Measurements from ENCODE around the gene EEF2K. TPM values are rescaled to one million over a fixed set of nuclear protein-coding genes. Genes with fewer than 3 reads are reported as not detected.

Gene EEF2K
- polyA plus RNA-seq, 4 donors = 2.4 to 23.5 (median 5.8) TPM

DNA sequence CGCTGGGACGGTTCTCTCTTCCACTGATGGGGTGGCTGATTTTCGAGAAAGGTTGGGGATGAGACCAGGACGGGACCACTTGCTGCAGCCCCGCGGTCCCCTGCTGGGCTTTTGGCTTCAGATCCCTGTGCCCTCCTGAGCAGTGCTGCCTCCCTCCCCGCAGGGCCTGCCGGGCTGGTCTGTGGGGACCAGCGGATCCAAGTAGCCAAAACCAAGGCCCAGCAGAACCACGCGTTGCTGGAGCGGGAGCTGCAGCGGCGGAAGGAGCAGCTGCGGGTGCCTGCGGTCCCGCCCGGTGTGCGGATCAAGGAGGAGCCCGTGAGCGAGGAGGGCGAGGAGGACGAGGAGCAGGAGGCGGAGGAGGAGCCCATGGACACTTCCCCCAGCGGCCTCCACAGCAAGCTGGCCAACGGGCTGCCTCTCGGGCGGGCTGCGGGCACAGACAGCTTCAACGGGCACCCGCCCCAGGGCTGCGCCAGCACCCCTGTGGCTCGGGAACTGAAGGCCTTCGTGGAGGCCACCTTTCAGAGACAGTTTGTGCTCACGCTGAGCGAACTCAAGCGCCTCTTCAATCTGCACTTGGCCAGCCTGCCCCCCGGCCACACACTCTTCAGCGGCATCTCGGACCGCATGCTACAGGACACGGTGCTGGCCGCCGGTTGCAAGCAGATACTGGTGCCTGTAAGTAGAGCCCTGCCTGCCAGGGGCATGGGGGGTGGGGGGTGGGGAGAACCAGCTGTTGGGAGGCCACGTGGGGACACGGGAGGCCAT lies 119.7 kb downstream of the EEF2K start:
- no peaks in the 10 kb centered on the region for H3K27me3 ChIP-seq (ENCODE audit: control insufficient read depth in 3 of 3, insufficient read depth in 3 of 3, low read length in 3 of 3)
- peaks cover 26 to 88% (median 39%) of the 10 kb centered on the region in 3 donors for H3K36me3 ChIP-seq (ENCODE audit: control insufficient read depth in 3 of 3, insufficient read depth in 2 of 3, low read depth in 1 of 3, low read length in 3 of 3)
- no peak overlapping the region for H3K27ac ChIP-seq (ENCODE audit: low read depth in 1 of 3, low read length in 2 of 3)
- WGBS, 3 donors = 94 to 95% (median 94%) methylated on average over 37 to 46 of the region's 46 CpGs
- DNase-seq (no peak), FAIRE-seq (no peak)
- H3K4me3 ChIP-seq (ENCODE audit: low read depth in 1 of 3, low read length in 3 of 3) = no peak overlapping the region
- no peaks in the 10 kb centered on the region for H3K9me3 ChIP-seq (ENCODE audit: control insufficient read depth in 2 of 2, insufficient read depth in 1 of 2, low read depth in 1 of 2, low read length in 1 of 2)
- peaks cover 0 to 3% (median 0%) of the 10 kb centered on the region in 3 donors for H3K4me1 ChIP-seq (ENCODE audit: control insufficient read depth in 3 of 3, insufficient read depth in 2 of 3, low read depth in 1 of 3, low read length in 2 of 3)

DNA sequence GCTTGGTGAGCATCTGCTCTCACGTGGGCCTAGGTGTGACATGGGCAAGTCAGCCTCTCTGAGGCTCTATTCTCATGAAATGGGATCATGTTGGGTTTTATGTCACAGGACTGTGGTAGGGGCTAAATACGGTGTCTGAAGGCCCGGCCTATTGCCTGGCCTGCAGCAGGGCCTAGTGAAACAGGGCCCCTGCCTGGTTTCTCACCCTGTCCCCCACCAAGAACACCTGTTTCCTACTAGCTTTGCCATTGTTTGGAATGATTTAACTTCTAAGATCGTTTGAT lies 120.2 kb downstream of the EEF2K start:
- H3K4me3 ChIP-seq (ENCODE audit: low read depth in 1 of 3, low read length in 3 of 3) = no peak overlapping the region
- H3K27ac ChIP-seq (ENCODE audit: low read depth in 1 of 3, low read length in 2 of 3) = no peak overlapping the region
- no peaks in the 10 kb centered on the region for H3K27me3 ChIP-seq (ENCODE audit: control insufficient read depth in 3 of 3, insufficient read depth in 3 of 3, low read length in 3 of 3)
- WGBS, 3 donors = 75 to 84% (median 80%) methylated on average over 4 of the region's 4 CpGs
- peaks cover 0 to 3% (median 0%) of the 10 kb centered on the region in 3 donors for H3K4me1 ChIP-seq (ENCODE audit: control insufficient read depth in 3 of 3, insufficient read depth in 2 of 3, low read depth in 1 of 3, low read length in 2 of 3)
- H3K36me3 ChIP-seq (ENCODE audit: control insufficient read depth in 3 of 3, insufficient read depth in 2 of 3, low read depth in 1 of 3, low read length in 3 of 3) = peaks cover 26 to 84% (median 40%) of the 10 kb centered on the region in 3 donors
- H3K9me3 ChIP-seq (ENCODE audit: control insufficient read depth in 2 of 2, insufficient read depth in 1 of 2, low read depth in 1 of 2, low read length in 1 of 2) = no peaks in the 10 kb centered on the region
- no peak for DNase-seq
- FAIRE-seq = no peak

DNA sequence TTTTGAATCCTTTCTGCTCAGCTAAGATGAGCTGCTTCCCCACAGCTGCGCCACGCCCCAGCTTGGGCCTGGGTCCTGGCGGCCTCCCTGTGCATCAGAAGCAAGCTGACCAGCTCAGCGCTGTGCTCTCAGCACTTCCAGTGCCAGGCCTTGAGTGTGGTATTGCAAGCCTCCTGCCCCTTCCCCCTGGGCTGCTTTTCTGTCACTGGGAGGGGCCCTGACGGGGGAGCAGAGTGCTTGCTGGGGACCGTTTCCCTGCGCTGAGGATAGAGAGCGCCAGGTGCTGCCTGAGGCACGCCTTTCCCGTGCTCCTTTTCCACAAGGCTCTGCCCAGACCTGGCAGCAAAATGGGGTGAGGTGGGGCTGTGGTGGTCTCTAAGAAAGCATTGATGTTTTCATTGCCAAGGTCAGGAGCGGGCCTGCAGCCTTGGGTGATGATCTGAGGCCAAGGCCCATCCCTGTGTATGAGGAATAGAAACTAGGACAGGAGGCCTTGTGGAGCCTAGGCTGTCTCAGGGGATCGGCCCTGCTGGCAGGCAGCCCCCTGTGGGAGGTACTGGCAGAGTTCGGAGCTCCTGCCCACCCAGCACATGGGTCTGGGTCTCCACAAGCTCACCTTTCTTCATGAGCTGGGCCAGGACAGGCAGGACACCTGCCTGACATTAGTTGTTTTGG lies 120.8 kb downstream of the EEF2K start:
- no peak for DNase-seq
- WGBS, 3 donors = 87 to 95% (median 89%) methylated on average over 13 of the region's 13 CpGs
- no peaks in the 10 kb centered on the region for H3K9me3 ChIP-seq (ENCODE audit: control insufficient read depth in 2 of 2, insufficient read depth in 1 of 2, low read depth in 1 of 2, low read length in 1 of 2)
- FAIRE-seq = no peak
- H3K36me3 ChIP-seq (ENCODE audit: control insufficient read depth in 3 of 3, insufficient read depth in 2 of 3, low read depth in 1 of 3, low read length in 3 of 3) = peaks cover 29 to 80% (median 40%) of the 10 kb centered on the region in 3 donors
- no peak overlapping the region for H3K4me3 ChIP-seq (ENCODE audit: low read depth in 1 of 3, low read length in 3 of 3)
- no peaks in the 10 kb centered on the region for H3K27me3 ChIP-seq (ENCODE audit: control insufficient read depth in 3 of 3, insufficient read depth in 3 of 3, low read length in 3 of 3)
- H3K27ac ChIP-seq (ENCODE audit: low read depth in 1 of 3, low read length in 2 of 3) = no peak overlapping the region
- no peaks in the 10 kb centered on the region for H3K4me1 ChIP-seq (ENCODE audit: control insufficient read depth in 3 of 3, insufficient read depth in 2 of 3, low read depth in 1 of 3, low read length in 2 of 3)

DNA sequence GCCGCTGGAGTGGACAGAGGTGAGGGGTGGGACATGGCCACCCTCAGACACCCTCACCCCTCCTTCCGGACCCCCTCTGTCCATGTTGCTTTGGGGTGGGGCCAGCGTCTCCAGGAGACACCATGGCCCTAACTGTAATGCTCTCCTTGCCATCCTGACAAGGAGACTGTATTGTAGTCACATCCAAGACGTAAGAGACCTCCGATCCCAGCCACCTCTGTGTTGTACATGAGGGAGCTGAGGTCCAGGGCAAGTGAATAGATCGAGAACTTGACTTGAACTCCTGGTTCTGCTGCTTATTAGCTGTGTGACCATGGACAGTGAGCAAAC lies 121.3 kb downstream of the EEF2K start:
- H3K4me3 ChIP-seq (ENCODE audit: low read depth in 1 of 3, low read length in 3 of 3) = no peak overlapping the region
- H3K27ac ChIP-seq (ENCODE audit: low read depth in 1 of 3, low read length in 2 of 3) = no peak overlapping the region
- DNase-seq (no peak), FAIRE-seq (no peak)
- no peaks in the 10 kb centered on the region for H3K9me3 ChIP-seq (ENCODE audit: control insufficient read depth in 2 of 2, insufficient read depth in 1 of 2, low read depth in 1 of 2, low read length in 1 of 2)
- H3K4me1 ChIP-seq (ENCODE audit: control insufficient read depth in 3 of 3, insufficient read depth in 2 of 3, low read depth in 1 of 3, low read length in 2 of 3) = no peaks in the 10 kb centered on the region
- 88 to 100% (median 94%) methylated on average over 6 of the region's 6 CpGs for WGBS, 3 donors
- no peaks in the 10 kb centered on the region for H3K27me3 ChIP-seq (ENCODE audit: control insufficient read depth in 3 of 3, insufficient read depth in 3 of 3, low read length in 3 of 3)
- H3K36me3 ChIP-seq (ENCODE audit: control insufficient read depth in 3 of 3, insufficient read depth in 2 of 3, low read depth in 1 of 3, low read length in 3 of 3) = peaks cover 33 to 75% (median 44%) of the 10 kb centered on the region in 3 donors

DNA sequence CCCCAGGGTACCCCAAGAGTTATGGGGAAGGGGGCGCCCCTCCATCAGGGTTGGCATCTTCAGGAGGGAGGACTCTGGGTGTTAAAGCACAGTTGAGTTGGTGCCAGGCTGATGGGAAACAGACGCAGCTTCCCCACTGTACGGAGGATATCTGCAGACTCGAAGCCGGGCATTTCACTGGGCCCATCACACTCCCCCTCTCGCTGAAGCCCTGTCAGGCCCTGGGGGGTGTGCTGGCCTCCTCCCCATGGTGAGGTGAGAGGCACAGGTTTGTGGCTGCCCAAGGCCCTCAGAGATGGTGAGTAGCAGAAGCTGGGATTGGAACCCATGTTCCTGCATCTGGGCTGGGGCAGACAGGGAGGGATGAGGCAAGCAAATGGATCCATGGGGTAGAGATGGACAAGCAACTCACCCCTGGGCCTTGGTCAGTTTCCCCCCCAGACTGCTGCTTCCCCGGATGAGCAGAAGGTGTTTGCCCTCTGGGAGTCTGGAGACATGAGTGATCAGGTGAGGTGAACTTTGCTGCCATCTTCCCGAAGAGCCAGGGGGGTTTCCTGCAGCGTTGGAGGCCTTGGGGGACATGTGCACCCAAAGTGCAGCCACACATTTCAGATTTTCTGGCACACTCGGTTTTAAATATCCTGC lies 122.1 kb downstream of the EEF2K start:
- no peaks in the 10 kb centered on the region for H3K4me1 ChIP-seq (ENCODE audit: control insufficient read depth in 3 of 3, insufficient read depth in 2 of 3, low read depth in 1 of 3, low read length in 2 of 3)
- H3K9me3 ChIP-seq (ENCODE audit: control insufficient read depth in 2 of 2, insufficient read depth in 1 of 2, low read depth in 1 of 2, low read length in 1 of 2) = no peaks in the 10 kb centered on the region
- DNase-seq = no peak
- no peaks in the 10 kb centered on the region for H3K27me3 ChIP-seq (ENCODE audit: control insufficient read depth in 3 of 3, insufficient read depth in 3 of 3, low read length in 3 of 3)
- FAIRE-seq = no peak
- H3K4me3 ChIP-seq (ENCODE audit: low read depth in 1 of 3, low read length in 3 of 3) = no peak overlapping the region
- H3K27ac ChIP-seq (ENCODE audit: low read depth in 1 of 3, low read length in 2 of 3) = no peak overlapping the region
- WGBS, 3 donors = 92% methylated on average over 10 of the region's 10 CpGs
- H3K36me3 ChIP-seq (ENCODE audit: control insufficient read depth in 3 of 3, insufficient read depth in 2 of 3, low read depth in 1 of 3, low read length in 3 of 3) = peaks cover 31 to 67% (median 44%) of the 10 kb centered on the region in 3 donors

DNA sequence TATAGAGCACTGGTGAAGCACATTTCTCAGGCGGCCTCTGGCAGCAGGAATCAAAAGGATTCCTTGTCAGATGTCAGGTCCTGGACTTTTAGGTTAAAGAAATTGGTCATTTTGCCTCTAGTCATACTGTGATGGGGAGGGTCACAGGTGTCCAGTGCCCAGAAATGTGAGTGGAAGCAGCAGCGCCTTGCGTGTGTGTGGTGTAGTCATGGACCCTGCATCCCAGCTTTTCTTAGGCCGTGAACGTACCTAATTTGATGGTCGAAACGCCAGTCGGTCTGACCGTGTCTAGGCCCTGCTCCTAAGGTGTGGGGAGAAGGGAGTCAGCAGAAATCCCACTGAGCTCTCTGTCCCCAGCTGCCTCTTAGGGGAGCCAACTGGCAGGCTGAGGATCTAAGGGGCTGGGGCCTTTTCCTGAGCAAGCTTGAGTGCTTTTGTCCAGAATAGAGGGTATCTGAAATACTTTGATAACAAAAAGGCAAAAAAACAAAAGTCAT lies 123.2 kb downstream of the EEF2K start:
- Histone ChIP-seq H3K9me3 (ENCODE audit: control insufficient read depth in 2 of 2, insufficient read depth in 1 of 2, low read depth in 1 of 2, low read length in 1 of 2) (no peaks in the 10 kb centered on the region), H3K4me1 (ENCODE audit: control insufficient read depth in 3 of 3, insufficient read depth in 2 of 3, low read depth in 1 of 3, low read length in 2 of 3) (no peaks in the 10 kb centered on the region), H3K4me3 (ENCODE audit: low read depth in 1 of 3, low read length in 3 of 3) (no peak overlapping the region), H3K27me3 (ENCODE audit: control insufficient read depth in 3 of 3, insufficient read depth in 3 of 3, low read length in 3 of 3) (no peaks in the 10 kb centered on the region), H3K27ac (ENCODE audit: low read depth in 1 of 3, low read length in 2 of 3) (no peak overlapping the region), H3K36me3 (ENCODE audit: control insufficient read depth in 3 of 3, insufficient read depth in 2 of 3, low read depth in 1 of 3, low read length in 3 of 3) (peaks cover 31 to 60% (median 40%) of the 10 kb centered on the region in 3 donors)
- no peak for FAIRE-seq
- no peak for DNase-seq
- 95 to 97% (median 97%) methylated on average over 9 of the region's 9 CpGs for WGBS, 3 donors

DNA sequence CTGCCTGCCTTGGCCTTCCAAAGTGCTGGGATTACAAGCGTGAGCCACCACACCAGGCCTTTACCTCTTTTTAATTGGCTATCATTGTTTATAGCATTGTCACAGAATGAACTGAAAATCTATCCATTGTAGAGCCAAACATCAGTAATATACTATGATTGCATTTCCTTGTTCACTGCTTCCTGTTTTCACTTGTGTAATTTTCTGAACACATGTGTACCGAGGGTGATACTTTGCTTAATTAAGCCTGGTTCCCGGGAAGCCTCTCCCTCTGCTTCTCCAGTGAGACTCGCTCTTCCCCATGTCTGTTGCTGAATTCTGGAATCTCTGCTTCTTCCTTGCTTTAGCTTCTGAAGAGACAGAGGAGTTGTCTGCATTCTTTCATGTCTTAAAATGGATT lies 124.2 kb downstream of the EEF2K start:
- H3K4me3 ChIP-seq (ENCODE audit: low read depth in 1 of 3, low read length in 3 of 3) = no peak overlapping the region
- H3K36me3 ChIP-seq (ENCODE audit: control insufficient read depth in 3 of 3, insufficient read depth in 2 of 3, low read depth in 1 of 3, low read length in 3 of 3) = peaks cover 27 to 50% (median 30%) of the 10 kb centered on the region in 3 donors
- H3K27me3 ChIP-seq (ENCODE audit: control insufficient read depth in 3 of 3, insufficient read depth in 3 of 3, low read length in 3 of 3) = no peaks in the 10 kb centered on the region
- no peak for DNase-seq
- no peak overlapping the region for H3K27ac ChIP-seq (ENCODE audit: low read depth in 1 of 3, low read length in 2 of 3)
- no peaks in the 10 kb centered on the region for H3K4me1 ChIP-seq (ENCODE audit: control insufficient read depth in 3 of 3, insufficient read depth in 2 of 3, low read depth in 1 of 3, low read length in 2 of 3)
- WGBS, 3 donors = 59 to 63% (median 62%) methylated on average over 4 of the region's 4 CpGs
- peaks cover 0 to under 1% of the 10 kb centered on the region in 2 donors for H3K9me3 ChIP-seq (ENCODE audit: control insufficient read depth in 2 of 2, insufficient read depth in 1 of 2, low read depth in 1 of 2, low read length in 1 of 2)
- FAIRE-seq = no peak

DNA sequence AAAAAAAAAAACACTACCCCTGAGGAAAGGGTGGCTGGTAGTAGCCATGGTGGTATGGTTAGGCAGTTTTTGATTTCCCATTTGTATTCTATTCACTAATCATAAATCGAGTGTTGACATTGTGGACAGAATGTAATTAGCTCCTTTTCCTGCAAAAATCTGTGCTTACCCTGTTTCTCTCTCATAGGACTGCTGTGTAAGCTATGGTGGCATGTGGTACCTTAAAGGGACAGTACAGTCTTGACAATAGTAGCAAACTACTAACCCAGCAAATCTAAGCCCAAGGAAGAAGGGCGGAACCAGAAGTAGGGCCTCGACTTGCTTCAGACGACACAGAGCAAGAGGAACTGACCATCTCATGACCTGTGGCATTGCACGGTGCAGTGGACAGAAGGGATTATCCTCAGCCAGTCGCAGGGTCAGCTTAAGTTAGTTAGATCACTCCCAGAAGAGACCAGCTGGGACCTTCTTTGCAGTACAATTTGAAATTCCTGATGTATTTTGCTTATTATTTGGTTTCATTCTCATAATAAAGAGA lies 127.4 kb downstream of the EEF2K start:
- H3K36me3 ChIP-seq (ENCODE audit: control insufficient read depth in 3 of 3, insufficient read depth in 2 of 3, low read depth in 1 of 3, low read length in 3 of 3) = peaks cover 12 to 29% (median 21%) of the 10 kb centered on the region in 3 donors
- FAIRE-seq = no peak
- no peak overlapping the region for H3K4me3 ChIP-seq (ENCODE audit: low read depth in 1 of 3, low read length in 3 of 3)
- 76 to 82% (median 81%) methylated on average over 6 of the region's 6 CpGs for WGBS, 3 donors
- peaks cover 0 to 14% of the 10 kb centered on the region in 2 donors for H3K9me3 ChIP-seq (ENCODE audit: control insufficient read depth in 2 of 2, insufficient read depth in 1 of 2, low read depth in 1 of 2, low read length in 1 of 2)
- no peaks in the 10 kb centered on the region for H3K27me3 ChIP-seq (ENCODE audit: control insufficient read depth in 3 of 3, insufficient read depth in 3 of 3, low read length in 3 of 3)
- no peak for DNase-seq
- no peak overlapping the region for H3K27ac ChIP-seq (ENCODE audit: low read depth in 1 of 3, low read length in 2 of 3)
- H3K4me1 ChIP-seq (ENCODE audit: control insufficient read depth in 3 of 3, insufficient read depth in 2 of 3, low read depth in 1 of 3, low read length in 2 of 3) = no peaks in the 10 kb centered on the region

All from small intestine (tissue), 7 donors.